ENCODE data around the gene HSF2. TPM values are rescaled to one million over a fixed set of nuclear protein-coding genes. Genes with fewer than 3 reads are reported as not detected.

The HSF2 gene
- total and polyA plus RNA-seq, 7 donors = 7.0 to 58.2 (median 23.8) TPM

DNA sequence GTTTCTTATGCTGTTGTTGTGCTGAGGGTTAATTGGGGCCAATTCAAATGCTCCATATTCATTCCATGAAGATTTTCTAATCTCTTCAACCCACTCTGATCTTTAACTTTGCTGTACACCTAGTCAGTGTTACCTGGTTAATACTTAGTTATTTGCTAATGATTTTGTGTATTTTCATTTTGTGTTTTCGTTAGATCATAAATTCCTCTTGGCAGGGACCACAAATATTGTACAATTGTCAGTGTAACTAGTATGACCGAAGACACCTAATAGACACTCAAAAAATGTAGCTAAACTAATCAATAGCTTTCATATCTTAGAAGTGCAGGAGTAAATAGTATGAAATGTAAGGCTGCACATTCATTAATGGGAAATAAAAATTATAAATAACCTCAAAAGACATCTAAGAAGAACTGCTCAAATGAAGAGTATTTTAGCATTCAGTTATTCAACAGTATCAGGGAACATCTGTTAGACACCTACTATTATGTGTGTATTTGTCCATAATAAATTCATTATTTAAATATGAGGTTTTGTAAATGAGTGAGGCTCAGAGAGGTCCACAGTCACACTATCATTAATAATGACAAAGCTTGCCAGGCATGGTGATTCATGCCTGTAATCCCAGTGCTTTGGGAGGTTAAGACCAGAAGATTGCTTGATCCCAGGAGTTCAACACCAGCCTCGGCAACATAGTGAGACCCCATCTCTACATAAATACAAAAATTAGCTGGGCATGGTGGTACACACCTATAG, 13.4 kb upstream of the HSF2 start:
- ATAC-seq = no peak
- no peaks in the 10 kb centered on the region for H3K9me3 ChIP-seq
- H3K27ac ChIP-seq = no peak overlapping the region
- no peaks in the 10 kb centered on the region for H3K4me1 ChIP-seq
- no peaks in the 10 kb centered on the region for H3K36me3 ChIP-seq (ENCODE audit: insufficient read depth in 1 of 2, low read depth in 1 of 2)
- 61 to 85% (median 75%) methylated on average over 3 of the region's 3 CpGs for WGBS, 3 donors
- TF ChIP-seq, protein P1, sequence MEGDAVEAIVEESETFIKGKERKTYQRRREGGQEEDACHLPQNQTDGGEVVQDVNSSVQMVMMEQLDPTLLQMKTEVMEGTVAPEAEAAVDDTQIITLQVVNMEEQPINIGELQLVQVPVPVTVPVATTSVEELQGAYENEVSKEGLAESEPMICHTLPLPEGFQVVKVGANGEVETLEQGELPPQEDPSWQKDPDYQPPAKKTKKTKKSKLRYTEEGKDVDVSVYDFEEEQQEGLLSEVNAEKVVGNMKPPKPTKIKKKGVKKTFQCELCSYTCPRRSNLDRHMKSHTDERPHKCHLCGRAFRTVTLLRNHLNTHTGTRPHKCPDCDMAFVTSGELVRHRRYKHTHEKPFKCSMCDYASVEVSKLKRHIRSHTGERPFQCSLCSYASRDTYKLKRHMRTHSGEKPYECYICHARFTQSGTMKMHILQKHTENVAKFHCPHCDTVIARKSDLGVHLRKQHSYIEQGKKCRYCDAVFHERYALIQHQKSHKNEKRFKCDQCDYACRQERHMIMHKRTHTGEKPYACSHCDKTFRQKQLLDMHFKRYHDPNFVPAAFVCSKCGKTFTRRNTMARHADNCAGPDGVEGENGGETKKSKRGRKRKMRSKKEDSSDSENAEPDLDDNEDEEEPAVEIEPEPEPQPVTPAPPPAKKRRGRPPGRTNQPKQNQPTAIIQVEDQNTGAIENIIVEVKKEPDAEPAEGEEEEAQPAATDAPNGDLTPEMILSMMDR (IDR thresholded peaks at IDR 0.05) = no peak
- H3K27me3 ChIP-seq (ENCODE audit: insufficient read depth in 3 of 3, low read length in 2 of 3) = no peaks in the 10 kb centered on the region
- intact Hi-C loops (cut with DNase I) = no loop called here
- no peak for DNase-seq
- H3K4me3 ChIP-seq = no peak overlapping the region

DNA sequence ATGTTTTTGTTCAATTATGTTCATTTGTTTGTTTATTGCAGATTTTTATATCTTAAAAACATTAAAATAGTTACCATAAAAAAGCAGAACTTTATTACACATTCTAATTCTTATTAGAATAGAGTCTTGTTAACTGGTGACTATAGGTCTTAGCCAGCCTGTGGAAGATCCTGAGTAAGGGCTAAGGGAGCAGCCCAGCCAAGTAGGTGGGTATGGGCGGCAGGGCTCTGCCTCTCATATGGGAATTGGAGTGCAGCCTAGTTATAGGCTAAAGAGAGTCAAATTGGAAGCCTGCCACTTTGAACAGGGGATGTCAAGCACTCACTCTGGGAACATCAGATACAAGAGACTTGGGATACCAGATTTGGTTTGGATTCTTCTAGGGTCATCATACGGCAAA, 10.5 kb upstream of the HSF2 start:
- intact Hi-C loops (cut with DNase I) = no loop called here
- Histone ChIP-seq H3K27me3 (ENCODE audit: insufficient read depth in 3 of 3, low read length in 2 of 3) (no peaks in the 10 kb centered on the region), H3K27ac (no peak overlapping the region), H3K9me3 (no peaks in the 10 kb centered on the region), H3K4me1 (no peaks in the 10 kb centered on the region), H3K4me3 (no peak overlapping the region), H3K36me3 (ENCODE audit: insufficient read depth in 1 of 2, low read depth in 1 of 2) (no peaks in the 10 kb centered on the region)
- TF ChIP-seq, protein P1 (IDR thresholded peaks at IDR 0.05) = no peak
- ATAC-seq (no peak), DNase-seq (no peak)
- WGBS, 3 donors = 79 to 91% (median 81%) methylated on average over 2 of the region's 2 CpGs

DNA sequence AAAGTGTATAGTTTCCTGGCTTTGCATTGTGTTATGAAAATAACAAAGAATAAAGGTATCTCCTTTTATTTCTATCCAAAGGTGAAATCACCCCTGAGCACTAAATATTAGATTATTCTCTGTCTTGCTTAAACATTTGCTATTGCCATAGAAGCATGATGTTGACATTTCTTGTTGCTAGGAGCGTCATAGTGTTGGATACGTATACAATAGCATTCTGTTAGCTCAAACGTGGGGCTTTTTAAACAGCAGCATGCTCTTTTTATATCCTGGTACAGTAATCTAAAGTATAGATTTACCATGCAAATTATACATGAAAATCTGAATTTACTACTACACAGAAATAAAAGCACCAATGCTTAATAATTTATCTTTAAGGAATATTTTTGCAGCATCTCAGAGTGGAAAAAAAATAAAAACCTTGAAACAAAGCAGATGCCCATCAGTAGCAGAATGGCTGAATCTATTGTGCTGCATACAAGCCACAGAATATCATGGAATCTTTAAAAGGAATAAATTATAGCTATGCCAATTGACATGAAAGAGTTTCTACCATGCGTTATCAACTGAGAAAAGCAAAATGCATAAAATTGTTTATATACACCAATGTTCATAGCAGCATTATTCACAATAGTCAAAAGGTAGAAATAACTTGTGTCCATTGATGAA, 9.6 kb upstream of the HSF2 start:
- H3K9me3 ChIP-seq = no peaks in the 10 kb centered on the region
- no peaks in the 10 kb centered on the region for H3K4me1 ChIP-seq
- DNase-seq (no peak), ATAC-seq (no peak)
- TF ChIP-seq, protein P1 (IDR thresholded peaks at IDR 0.05) = no peak
- no peaks in the 10 kb centered on the region for H3K36me3 ChIP-seq (ENCODE audit: insufficient read depth in 1 of 2, low read depth in 1 of 2)
- WGBS, 3 donors = 47 to 52% (median 48%) methylated on average over 4 of the region's 4 CpGs
- H3K27me3 ChIP-seq (ENCODE audit: insufficient read depth in 3 of 3, low read length in 2 of 3) = no peaks in the 10 kb centered on the region
- intact Hi-C loops (cut with DNase I) = no loop called here
- H3K4me3 ChIP-seq = no peak overlapping the region
- H3K27ac ChIP-seq = no peak overlapping the region

DNA sequence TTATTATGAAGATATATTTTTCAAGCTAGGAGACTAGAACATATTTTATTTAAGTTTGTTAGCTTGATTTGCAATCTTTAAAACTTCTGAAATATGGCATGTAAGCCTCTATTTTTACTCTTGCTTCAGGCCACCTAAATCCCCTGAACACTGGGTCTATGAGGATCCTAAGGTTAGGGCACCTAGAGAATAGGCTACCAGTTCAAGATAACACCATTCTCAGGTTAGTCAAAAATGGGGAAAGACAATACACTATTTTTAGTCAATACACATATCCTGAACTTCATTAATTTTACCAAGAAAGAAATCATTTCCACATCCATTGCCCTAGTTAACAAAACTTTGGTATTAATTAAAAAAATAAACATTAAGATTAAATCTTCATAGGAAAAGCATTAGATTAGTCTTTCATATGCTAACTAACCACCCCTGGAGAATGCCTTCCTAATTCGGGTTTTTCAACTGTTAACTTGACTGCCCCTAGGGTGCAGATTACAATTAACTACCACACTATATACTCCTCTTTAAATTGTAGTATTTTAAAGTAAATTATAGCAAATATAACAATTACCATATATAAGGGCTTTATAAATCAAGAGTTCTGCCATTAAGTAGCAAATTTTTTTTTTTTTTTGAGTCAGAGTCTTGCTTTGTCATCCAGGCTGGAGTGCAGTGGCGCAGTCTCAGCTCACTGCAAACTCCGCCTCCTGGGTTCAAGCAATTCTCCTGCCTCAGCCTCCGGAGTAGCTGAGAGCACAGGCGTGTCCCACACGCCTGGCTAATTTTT, 6.7 kb upstream of the HSF2 start:
- WGBS, 3 donors = 70 to 74% (median 71%) methylated on average over 6 of the region's 6 CpGs
- Histone ChIP-seq H3K9me3 (no peaks in the 10 kb centered on the region), H3K36me3 (ENCODE audit: insufficient read depth in 1 of 2, low read depth in 1 of 2) (no peaks in the 10 kb centered on the region), H3K4me1 (no peaks in the 10 kb centered on the region), H3K27me3 (ENCODE audit: insufficient read depth in 3 of 3, low read length in 2 of 3) (no peaks in the 10 kb centered on the region), H3K27ac (no peak overlapping the region), H3K4me3 (no peak overlapping the region)
- TF ChIP-seq, protein P1 (IDR thresholded peaks at IDR 0.05) = no peak
- DNase-seq (no peak), ATAC-seq (no peak)
- intact Hi-C loops (cut with DNase I) = no loop called here

Data from psoas muscle (tissue), 8 donors.